ENCODE results near the gene PARVG. TPM values are rescaled to one million over a fixed set of nuclear protein-coding genes. Genes with fewer than 3 reads are reported as not detected.
A peak's percentile ranks its signal among the peaks of the same experiment; 100 is the strongest.

PARVG gene
- total and polyA plus RNA-seq, 2 of the 8 experiments (the other 6 are each of a cell fraction or from before 2014, with no cell fraction given) = 0.37 to 1.5 TPM

GRCh38 chr22:44160421-44160820 lies 20.3 kb upstream of the PARVG start:
- Histone ChIP-seq H3K23me2 (ENCODE audit: low read depth, low read length) (no peaks in the 10 kb centered on the region), H3K9me3 (ENCODE audit: insufficient read depth in 2 of 2, low read depth in 1 of 2, low read length in 1 of 2) (no peaks in the 10 kb centered on the region), H2AFZ (ENCODE audit: low read length) (no peak overlapping the region), H3K56ac (replicated peaks; ENCODE audit: insufficient read length, low read depth, low read length) (no peak overlapping the region), H3K4ac (replicated peaks; ENCODE audit: insufficient read length, low read depth, low read length) (no peak overlapping the region), H2BK20ac (ENCODE audit: low read length) (peak overlapping the region; percentile 29; the same call in 1 of the 2 replicates), H3K4me3 (ENCODE audit: extremely low read depth in 1 of 4, insufficient read depth in 2 of 4, low read depth in 3 of 4, low read length in 4 of 4) (no peak overlapping the region), H3K79me1 (ENCODE audit: low read depth, low read length) (no peaks in the 10 kb centered on the region), H2BK5ac (ENCODE audit: low read depth, low read length) (0 out of 2 replicates have a peak overlapping the region, but pooled peaks have one; percentile 13), H3K14ac (ENCODE audit: insufficient read length) (no peak overlapping the region), H3K18ac (ENCODE audit: extremely low read depth, low read length) (no peak overlapping the region), H2BK12ac (ENCODE audit: low read depth, low read length) (no peak overlapping the region), H3K79me2 (ENCODE audit: control insufficient read depth in 1 of 2, insufficient read depth in 2 of 2, low read length in 2 of 2) (no peaks in the 10 kb centered on the region), H3K23ac (ENCODE audit: insufficient read length) (no peak overlapping the region), H3K4me2 (ENCODE audit: insufficient read depth in 1 of 2, low read depth in 2 of 2, low read length in 2 of 2) (no peak overlapping the region), H3K36me3 (ENCODE audit: control insufficient read depth in 2 of 4, insufficient read depth in 4 of 4, low read length in 3 of 4) (no peaks in the 10 kb centered on the region; a peak in 1 of 8 replicates), H2AK5ac (ENCODE audit: low read depth, low read length) (peak overlapping the region; percentile 86; the same call in 1 of the 2 replicates), H4K5ac (ENCODE audit: insufficient read length, low read depth, low read length) (no peak overlapping the region), H4K91ac (replicated peaks; ENCODE audit: insufficient read length, low read length) (peak overlapping the region; percentile 61), H3K27ac (ENCODE audit: low read depth, low read length) (no peak overlapping the region), H3K27me3 (replicated peaks in 1 of 4; ENCODE audit: control insufficient read depth in 3 of 4, extremely low read depth in 1 of 4, insufficient read depth in 3 of 4, low read length in 3 of 4) (no peaks in the 10 kb centered on the region), H2BK15ac (ENCODE audit: low read length) (no peak overlapping the region), H4K20me1 (replicated peaks in 1 of 2; ENCODE audit: control insufficient read depth in 1 of 2, insufficient read depth in 2 of 2, low read length in 2 of 2) (no peaks in the 10 kb centered on the region), H3K4me1 (replicated peaks in 1 of 4; ENCODE audit: control insufficient read depth in 3 of 4, insufficient read depth in 4 of 4, low read length in 3 of 4) (peaks cover 4 to 20% (median 12%) of the 10 kb centered on the region in 4 experiments; a peak in 6 of 7 replicates), H4K8ac (ENCODE audit: extremely low read depth, insufficient read depth, low read length) (no peak overlapping the region), H2BK120ac (replicated peaks; ENCODE audit: low read depth, low read length) (peak overlapping the region; percentile 43), H3K9ac (replicated peaks in 1 of 4; ENCODE audit: extremely low read depth in 1 of 4, low read depth in 3 of 4, low read length in 3 of 4) (no peak overlapping the region)
- 94% methylated on average over 5 of the region's 5 CpGs; no CpG with 5 or more reads in 1 of the 2 experiments for WGBS, 2 experiments (ENCODE audit: extremely low coverage in 1 of 2, insufficient coverage in 1 of 2, insufficient read length in 1 of 2, insufficient replicate concordance in 2 of 2, low coverage in 1 of 2, low lambda C conversion rate in 2 of 2, missing lambda C conversion rate in 1 of 2)
- DNase-seq (ENCODE audit: low read depth in 1 of 2, low spot score in 2 of 2) = no peak
- CTCF ChIA-PET (ENCODE audit: partially characterized antibody) = no interaction called here
- FAIRE-seq = no peak
- POLR2A ChIA-PET (ENCODE audit: partially characterized antibody) = interaction anchor here (1.3 kb wide), 1 partner anchor 171 kb away, joined by 3 read pairs; no protein-coding TSS in a partner anchor
- TF ChIP-seq CREB1 (IDR thresholded peaks at IDR 0.05) (no peak), ATF3 (IDR thresholded peaks at IDR 0.05; ENCODE audit: insufficient read depth, low read depth, low read length) (no peak), SP2 (IDR thresholded peaks at IDR 0.05; ENCODE audit: low read length) (no peak), CEBPB (IDR thresholded peaks at IDR 0.05; ENCODE audit: low read depth, low read length) (no peak), ATF2 (IDR thresholded peaks at IDR 0.05; ENCODE audit: low read length) (no peak), CBX8 (IDR thresholded peaks at IDR 0.05; ENCODE audit: borderline replicate concordance, low read depth, low read length) (no peak), ZNF274 (IDR thresholded peaks at IDR 0.05; ENCODE audit: borderline replicate concordance, extremely low read depth, low read length) (no peak), HDAC2 (IDR thresholded peaks at IDR 0.05; ENCODE audit: borderline replicate concordance in 1 of 2, low read depth in 2 of 2, low read length in 2 of 2) (no peak), POLR2A (IDR thresholded peaks at IDR 0.05; ENCODE audit: control extremely low read depth in 1 of 2, low read depth in 2 of 2, low read length in 2 of 2) (no peak), CBX5 (IDR thresholded peaks at IDR 0.05; ENCODE audit: low read depth, low read length) (no peak)
